Hepatocyte (in vitro differentiated cells): ENCODE results near the gene SLC1A4.

Source experiments
- CTCF ChIP-seq: fragments of 200-600 bp; sonication (generic); IDR thresholded peaks from 2 replicates; pipeline ENCODE4 v1.5.1; 2016; ENCODE audit warnings: antibody characterized with exemption, mild to moderate bottlenecking; ENCODE audit not compliant: poor library complexity
- EZH2 ChIP-seq: fragments of 200-600 bp; sonication (generic); IDR thresholded peaks from 2 replicates; pipeline ENCODE4 v1.6.1; 2016; ENCODE audit warnings: antibody characterized with exemption, mild to moderate bottlenecking, borderline replicate concordance
- EZH2phosphoT487 ChIP-seq: fragments of 200-600 bp; sonication (generic); IDR thresholded peaks from one replicate; pipeline ENCODE4 v1.6.1; 2018; ENCODE audit warnings: antibody characterized with exemption, mild to moderate bottlenecking, low read depth, moderate library complexity; ENCODE audit not compliant: unreplicated experiment, severe bottlenecking

- TF ChIP-seq EZH2 (no peak), CTCF (no peak), EZH2phosphoT487 (no peak)
Measured at GRCh38 chr2:65049010-65049639, 59.9 kb downstream of the SLC1A4 start.
